ENCODE measurements around the gene DYNLT1. TPM values are rescaled to one million over a fixed set of nuclear protein-coding genes. Genes with fewer than 3 reads are reported as not detected.
"Not testable (repeated sequence)": the region's sequence is repeated elsewhere in the genome, so short reads cannot be mapped to it uniquely, and the experiment has no call there.

DYNLT1 gene
- total RNA-seq, 2 donors from 2014 or later: 87.2 to 107 TPM

DNA sequence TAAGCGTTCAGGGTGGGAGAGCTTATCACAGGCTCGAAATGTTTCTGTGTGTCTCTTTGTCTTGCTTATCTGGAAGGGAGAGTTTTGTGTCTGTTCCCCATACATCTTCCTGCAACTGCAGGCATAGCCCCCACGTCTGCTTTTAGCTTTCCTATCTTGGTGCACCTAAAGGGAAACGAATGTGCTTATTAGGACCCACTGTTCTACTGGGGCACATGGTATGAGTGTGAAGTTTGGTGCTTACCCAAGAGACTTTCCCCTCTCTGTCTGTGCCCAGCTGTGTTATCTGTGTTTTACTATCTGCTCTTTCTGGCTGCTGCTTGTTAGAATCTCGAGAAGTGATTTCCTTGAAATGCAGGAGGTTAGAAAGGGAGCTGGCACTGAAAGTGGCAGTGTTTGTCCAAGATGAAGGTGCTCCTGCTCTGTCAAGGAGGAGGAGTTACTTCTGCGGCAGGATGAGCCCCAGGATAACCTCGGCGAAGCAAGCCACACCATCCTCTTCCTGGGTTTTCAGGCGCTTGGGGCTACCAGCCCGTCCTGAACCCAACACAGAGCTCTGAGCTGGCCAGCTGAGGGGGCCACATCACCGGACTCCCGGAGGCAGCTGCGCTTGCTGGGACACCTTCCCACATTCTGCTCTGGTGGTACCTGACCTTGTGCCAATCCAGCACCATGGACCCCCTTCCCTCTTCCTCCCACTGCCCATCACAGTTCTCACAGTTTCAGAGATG is 23.4 kb downstream of the DYNLT1 start:
- H3K9me3 ChIP-seq (ENCODE audit: control insufficient read depth, low read length, poor library complexity, severe bottlenecking): no peaks in the 10 kb centered on the region
- H3K4me3 Mint-ChIP-seq: no peak overlapping the region
- no peaks in the 10 kb centered on the region for H3K27me3 Mint-ChIP-seq
- DNase-seq (no peak), ATAC-seq (no peak)
- peaks cover 18% of the 10 kb centered on the region for H3K36me3 Mint-ChIP-seq (ENCODE audit: low read depth)
- H3K4me1 Mint-ChIP-seq: peaks cover 23% of the 10 kb centered on the region
- H3K27ac Mint-ChIP-seq: no peak overlapping the region

DNA sequence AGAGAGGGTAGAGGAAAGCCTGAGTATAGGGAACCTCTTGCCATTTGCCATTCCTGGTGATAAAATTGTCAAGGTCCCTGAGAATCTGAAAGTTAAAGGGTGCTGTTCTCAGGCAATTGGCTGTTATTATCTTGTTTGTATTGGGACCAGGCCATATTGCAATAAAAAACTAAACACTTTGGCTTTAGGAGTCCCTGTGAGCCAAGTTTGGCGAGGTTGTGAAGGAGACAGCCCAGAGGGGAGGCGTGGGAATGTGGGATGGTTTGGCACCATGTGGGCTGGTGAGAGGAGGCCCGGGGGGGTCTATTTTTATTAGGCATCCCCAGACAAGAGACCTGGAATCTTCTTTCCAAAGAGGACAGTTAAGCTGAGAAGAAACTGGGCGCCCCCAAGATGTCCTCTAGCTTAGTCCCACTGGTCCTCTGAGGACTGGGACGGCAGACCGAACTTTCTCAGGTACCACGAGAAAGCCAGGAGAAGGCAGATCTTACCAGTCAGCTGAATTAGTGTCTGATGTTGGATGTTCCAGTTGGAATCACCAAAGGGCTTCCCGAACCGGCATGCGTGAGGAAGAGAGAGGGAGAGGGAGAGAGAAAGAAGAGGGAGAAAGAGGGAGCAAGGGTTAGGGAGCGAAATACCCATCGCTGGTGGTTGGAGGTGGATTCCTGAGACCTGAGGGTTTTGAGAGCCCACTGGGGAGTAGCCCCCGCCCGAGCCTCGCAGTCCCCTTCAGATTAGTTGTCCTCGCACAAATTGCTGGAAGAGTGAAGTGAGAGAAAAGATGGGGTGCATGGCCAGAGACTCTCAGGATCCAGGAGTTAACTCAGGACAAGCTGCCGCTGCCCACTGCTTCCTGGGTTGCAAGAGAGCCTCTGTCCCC is 24.4 kb downstream of the DYNLT1 start:
- DNase-seq: no peak
- no peak overlapping the region for H3K4me3 Mint-ChIP-seq
- H3K27ac Mint-ChIP-seq: peak overlapping the region; percentile 88

DNA sequence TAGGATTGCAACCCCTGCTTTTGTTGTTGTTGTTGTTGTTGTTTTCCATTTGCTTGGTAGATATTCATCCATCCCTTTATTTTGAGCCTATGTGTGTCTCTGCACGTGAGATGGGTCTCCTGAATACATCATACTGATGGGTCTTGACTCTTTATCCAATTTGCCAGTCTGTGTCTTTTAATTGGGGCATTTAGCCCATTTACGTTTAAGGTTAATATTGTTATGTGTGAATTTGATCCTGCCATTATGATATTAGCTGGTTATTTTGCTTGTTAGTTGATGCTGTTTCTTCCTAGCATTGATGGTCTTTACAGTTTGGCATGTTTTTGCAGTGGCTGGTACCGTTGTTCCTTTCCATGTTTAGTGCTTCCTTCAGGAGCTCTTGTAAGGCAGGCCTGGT is 26.3 kb downstream of the DYNLT1 start:
- not testable (repeated sequence) for DNase-seq; H3K4me3 Mint-ChIP-seq; H3K9me3 ChIP-seq (ENCODE audit: control insufficient read depth, low read length, poor library complexity, severe bottlenecking); ATAC-seq; H3K27me3 Mint-ChIP-seq
- Mint-ChIP-seq H3K4me1 (peaks cover 23% of the 10 kb centered on the region), H3K27ac (peak overlapping the region; percentile 88), H3K36me3 (ENCODE audit: low read depth) (peaks cover 14% of the 10 kb centered on the region)

More for the DNA sequence above, 24.4 kb downstream of the DYNLT1 start:
- no peak for ATAC-seq
- H3K27me3 Mint-ChIP-seq: no peaks in the 10 kb centered on the region
- peaks cover 23% of the 10 kb centered on the region for H3K4me1 Mint-ChIP-seq
- peaks cover 15% of the 10 kb centered on the region for H3K36me3 Mint-ChIP-seq (ENCODE audit: low read depth)
- no peaks in the 10 kb centered on the region for H3K9me3 ChIP-seq (ENCODE audit: control insufficient read depth, low read length, poor library complexity, severe bottlenecking)

DNA sequence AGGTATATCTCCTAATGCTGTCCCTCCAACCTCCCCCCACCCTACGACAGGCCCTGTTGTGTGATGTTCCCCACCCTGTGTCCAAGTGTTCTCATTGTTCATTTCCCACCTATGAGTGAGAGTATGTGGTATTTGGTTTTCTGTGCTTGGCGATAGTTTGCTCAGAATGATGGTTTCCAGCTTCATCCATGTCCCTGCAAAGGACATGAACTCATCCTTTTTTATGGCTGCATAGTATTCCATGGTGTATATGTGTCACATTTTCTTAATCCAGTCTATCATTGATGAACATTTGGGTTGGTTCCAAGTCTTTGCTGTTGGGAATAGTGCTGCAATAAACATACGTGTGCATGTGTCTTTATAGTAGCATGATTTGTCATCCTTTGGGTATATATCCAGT is 29.9 kb downstream of the DYNLT1 start:
- ATAC-seq; DNase-seq; H3K27me3 Mint-ChIP-seq; H3K27ac Mint-ChIP-seq; H3K4me3 Mint-ChIP-seq; H3K9me3 ChIP-seq (ENCODE audit: control insufficient read depth, low read length, poor library complexity, severe bottlenecking): not testable (repeated sequence)
- peaks cover 25% of the 10 kb centered on the region for H3K4me1 Mint-ChIP-seq
- H3K36me3 Mint-ChIP-seq (ENCODE audit: low read depth): peaks cover 13% of the 10 kb centered on the region

DNA sequence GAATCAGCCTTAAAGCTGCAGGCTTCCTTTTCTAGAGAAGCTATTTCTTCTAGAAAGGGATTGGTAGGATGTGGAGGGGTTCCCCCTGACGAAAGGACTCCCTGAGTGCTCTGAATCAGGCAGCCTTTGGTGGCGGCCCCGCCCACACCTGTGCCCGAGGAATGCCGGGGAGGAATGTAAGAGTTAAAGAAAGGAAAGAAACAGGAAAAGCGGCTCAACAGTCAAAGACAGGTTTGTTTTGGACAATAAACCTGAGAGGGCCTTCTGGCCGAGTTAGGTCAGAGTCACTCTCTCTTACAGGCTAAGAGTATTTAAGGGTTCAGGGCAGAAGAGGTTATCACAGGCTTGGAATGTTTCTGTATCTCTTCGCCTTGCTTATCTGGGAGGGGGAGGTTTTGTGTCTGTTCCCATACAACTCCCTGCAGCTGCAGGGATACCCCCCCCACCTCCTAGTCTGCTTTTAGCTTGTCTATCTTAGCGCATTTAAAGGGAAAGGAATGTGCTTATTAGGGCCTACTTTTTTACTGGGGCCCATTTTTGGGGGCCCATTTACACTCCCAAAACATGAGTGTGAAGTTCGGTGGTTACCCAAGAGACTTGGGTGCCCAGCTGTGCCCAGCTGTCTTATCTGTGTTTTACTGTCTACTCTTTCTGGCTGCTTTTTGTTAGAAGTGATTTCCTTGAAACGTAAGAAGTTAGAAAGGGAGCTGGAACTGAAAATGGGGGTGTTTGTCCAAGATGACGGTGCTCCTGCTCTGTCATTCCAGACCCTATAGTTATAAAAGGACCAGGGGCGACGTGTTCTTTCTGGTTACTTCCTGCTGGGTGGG is 32.8 kb downstream of the DYNLT1 start:
- H3K4me3 Mint-ChIP-seq: no peak overlapping the region
- peak overlapping the region; percentile 79 for H3K27ac Mint-ChIP-seq
- DNase-seq: no peak
- no peaks in the 10 kb centered on the region for H3K27me3 Mint-ChIP-seq
- no peak for ATAC-seq
- no peaks in the 10 kb centered on the region for H3K9me3 ChIP-seq (ENCODE audit: control insufficient read depth, low read length, poor library complexity, severe bottlenecking)
- H3K4me1 Mint-ChIP-seq: peaks cover 4% of the 10 kb centered on the region
- peaks cover 4% of the 10 kb centered on the region for H3K36me3 Mint-ChIP-seq (ENCODE audit: low read depth)

DNA sequence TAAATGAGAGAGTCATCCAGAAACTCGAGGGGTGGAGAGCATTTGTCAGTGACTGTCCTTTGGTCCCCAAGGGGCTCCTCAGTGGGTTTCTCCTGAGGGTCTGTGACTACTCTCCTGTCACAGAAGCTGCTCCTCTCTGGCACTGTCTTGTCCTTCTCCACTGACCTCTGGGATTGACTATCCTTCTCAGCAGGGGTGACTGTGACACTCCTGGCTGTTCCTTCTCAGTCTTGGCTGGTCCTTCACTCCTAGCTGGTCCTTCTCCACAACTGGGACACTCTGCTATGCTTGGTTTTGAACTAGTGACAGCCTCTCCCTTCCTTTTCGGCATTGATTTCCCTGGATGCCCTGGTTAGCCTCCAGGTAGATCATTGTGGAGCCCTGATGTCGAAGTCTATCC is 33.5 kb downstream of the DYNLT1 start:
- Mint-ChIP-seq H3K4me3 (no peak overlapping the region), H3K4me1 (peaks cover 4% of the 10 kb centered on the region), H3K36me3 (ENCODE audit: low read depth) (peaks cover 4% of the 10 kb centered on the region), H3K27me3 (no peaks in the 10 kb centered on the region), H3K27ac (peak overlapping the region; percentile 79)
- H3K9me3 ChIP-seq (ENCODE audit: control insufficient read depth, low read length, poor library complexity, severe bottlenecking): no peaks in the 10 kb centered on the region
- no peak for DNase-seq
- ATAC-seq: no peak

DNA sequence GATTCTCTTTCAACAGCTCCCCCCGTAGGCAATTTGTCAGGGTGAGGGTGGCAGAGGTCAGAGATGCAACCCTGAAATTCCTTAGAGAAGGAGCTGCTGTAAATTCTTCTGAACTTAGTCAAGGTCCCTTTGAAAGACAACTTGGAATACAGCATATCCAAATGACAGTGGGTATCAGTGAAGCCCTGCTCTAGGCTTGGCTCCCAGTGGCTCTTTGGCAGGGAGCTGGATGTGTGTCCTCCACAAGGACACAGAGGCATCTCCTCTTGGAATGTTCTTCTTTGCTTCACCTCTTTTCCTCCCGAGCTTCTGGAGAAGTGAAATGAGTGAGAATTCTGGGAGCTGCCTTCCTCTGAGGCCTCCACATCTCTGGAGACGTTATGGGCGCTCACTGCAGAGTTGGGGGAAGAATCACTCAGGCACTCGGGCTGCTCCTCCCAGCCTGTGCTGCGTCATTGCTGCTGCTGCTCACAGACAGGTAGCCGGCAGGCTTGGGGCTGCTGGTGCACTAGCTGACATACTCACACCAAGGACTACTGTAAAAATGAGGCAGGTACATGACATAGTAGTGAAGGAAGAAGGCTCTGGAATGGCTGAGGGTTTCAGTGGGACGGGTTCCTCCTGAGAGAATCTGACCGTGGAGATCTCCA is 34.1 kb downstream of the DYNLT1 start:
- Mint-ChIP-seq H3K27ac (no peak overlapping the region), H3K36me3 (ENCODE audit: low read depth) (peaks cover 4% of the 10 kb centered on the region)

DNA sequence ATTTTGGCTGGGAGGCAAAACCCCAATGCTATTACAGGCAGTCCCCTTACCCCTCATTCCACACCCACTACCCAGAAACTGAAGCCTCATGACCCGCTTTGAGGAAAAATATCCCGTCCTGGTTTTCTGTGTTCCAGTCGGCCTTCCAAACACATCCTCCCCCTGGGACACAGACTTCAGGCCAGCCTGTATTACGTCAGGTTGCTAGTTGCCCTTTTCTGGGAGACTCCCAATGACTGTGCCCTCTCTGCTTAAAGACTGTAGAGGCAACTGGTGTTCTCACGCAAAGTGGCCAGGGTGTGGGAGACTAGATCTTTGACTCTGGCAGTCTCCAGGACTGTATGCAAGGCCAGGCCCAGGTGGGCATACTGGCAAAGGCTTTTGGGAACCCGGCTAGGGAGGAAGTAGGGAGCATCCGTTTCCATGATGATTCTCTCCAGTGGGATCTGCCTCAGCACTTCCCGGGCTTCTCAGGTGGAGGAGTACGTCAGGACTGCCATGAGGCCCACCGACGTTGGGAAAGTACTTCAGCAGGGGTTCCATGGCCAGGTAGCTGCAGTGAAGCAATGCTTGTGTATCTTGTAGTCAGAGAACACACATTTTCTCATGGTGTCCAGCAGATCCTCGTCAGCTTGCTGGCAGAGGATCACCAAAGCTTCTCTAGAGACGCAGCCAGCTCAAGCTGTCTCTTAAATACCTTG is 34.9 kb downstream of the DYNLT1 start:
- no peak overlapping the region for H3K27ac Mint-ChIP-seq
- H3K27me3 Mint-ChIP-seq: no peaks in the 10 kb centered on the region
- H3K36me3 Mint-ChIP-seq (ENCODE audit: low read depth): peaks cover 2% of the 10 kb centered on the region
- no peaks in the 10 kb centered on the region for H3K9me3 ChIP-seq (ENCODE audit: control insufficient read depth, low read length, poor library complexity, severe bottlenecking)
- no peak for DNase-seq
- no peak overlapping the region for H3K4me3 Mint-ChIP-seq
- ATAC-seq: no peak
- peaks cover 4% of the 10 kb centered on the region for H3K4me1 Mint-ChIP-seq

More for the DNA sequence above, 34.1 kb downstream of the DYNLT1 start:
- Mint-ChIP-seq H3K4me3 (no peak overlapping the region), H3K4me1 (peaks cover 4% of the 10 kb centered on the region), H3K27me3 (no peaks in the 10 kb centered on the region)
- DNase-seq: no peak
- no peak for ATAC-seq
- no peaks in the 10 kb centered on the region for H3K9me3 ChIP-seq (ENCODE audit: control insufficient read depth, low read length, poor library complexity, severe bottlenecking)

DNA sequence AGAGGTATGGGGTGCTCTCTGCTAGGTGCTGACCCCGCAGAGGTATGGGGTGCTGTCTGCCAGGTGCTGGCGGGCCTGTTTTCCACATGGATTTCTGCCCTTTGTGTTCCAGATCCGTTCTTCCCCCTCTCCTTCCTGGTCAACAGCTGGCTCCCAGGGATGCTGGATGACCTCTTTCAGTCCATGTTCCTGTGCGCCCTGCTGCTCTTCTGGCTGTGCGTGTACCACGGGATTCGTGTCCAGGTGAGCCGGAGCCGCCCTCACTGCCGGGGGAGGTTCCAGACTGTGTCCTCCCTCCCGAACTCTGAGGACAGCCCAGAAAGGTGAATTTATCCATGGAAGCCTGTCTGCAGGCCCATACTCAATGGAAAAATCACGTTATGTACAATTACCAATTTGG is 36.3 kb downstream of the DYNLT1 start:
- Mint-ChIP-seq H3K4me3 (no peak overlapping the region), H3K4me1 (peaks cover 12% of the 10 kb centered on the region), H3K36me3 (ENCODE audit: low read depth) (peaks cover 8% of the 10 kb centered on the region), H3K27me3 (no peaks in the 10 kb centered on the region), H3K27ac (peak overlapping the region; percentile 62)
- DNase-seq: no peak
- H3K9me3 ChIP-seq (ENCODE audit: control insufficient read depth, low read length, poor library complexity, severe bottlenecking): no peaks in the 10 kb centered on the region
- no peak for ATAC-seq

DNA sequence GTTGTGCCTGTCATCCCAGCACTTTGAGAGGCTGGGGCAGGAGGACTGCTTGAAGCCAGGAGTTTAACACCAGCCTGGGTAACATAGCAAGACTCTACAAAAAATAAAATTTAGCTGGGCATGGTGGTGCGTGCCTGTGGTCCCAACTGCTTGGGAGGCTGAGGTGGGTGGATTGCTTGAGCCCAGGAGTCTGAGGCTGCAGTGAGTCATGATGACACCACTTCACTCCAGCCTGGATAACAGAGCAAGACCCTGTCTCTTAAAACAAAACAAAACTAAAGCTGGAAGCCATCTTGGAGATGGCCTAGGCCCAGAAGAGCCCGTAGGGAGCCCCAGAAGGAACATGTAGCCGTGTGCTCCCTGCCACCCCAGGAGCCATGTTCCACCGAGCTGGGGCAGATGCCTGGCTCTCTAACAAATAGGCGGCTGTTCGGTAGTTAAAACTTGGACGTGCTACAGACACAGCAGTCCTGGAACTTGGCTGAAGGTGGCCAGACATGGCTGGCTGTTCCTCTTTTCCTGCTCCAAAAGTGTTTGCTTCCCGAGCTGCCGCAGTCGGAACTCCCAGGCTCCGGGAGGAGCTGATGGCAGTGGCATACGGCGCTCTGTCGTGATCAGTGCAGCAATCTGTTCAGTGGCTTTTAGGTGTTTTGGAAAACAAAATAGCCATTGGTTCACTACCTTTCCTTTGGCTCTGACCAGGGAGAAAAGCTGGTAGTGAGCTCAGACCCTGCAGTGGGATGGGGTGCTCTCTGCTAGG is 37.0 kb downstream of the DYNLT1 start:
- H3K9me3 ChIP-seq (ENCODE audit: control insufficient read depth, low read length, poor library complexity, severe bottlenecking): no peaks in the 10 kb centered on the region
- H3K4me1 Mint-ChIP-seq: peaks cover 12% of the 10 kb centered on the region
- no peaks in the 10 kb centered on the region for H3K27me3 Mint-ChIP-seq
- DNase-seq (no peak), ATAC-seq (no peak)
- H3K36me3 Mint-ChIP-seq (ENCODE audit: low read depth): peaks cover 8% of the 10 kb centered on the region
- no peak overlapping the region for H3K4me3 Mint-ChIP-seq
- H3K27ac Mint-ChIP-seq: peak overlapping the region; percentile 62

DNA sequence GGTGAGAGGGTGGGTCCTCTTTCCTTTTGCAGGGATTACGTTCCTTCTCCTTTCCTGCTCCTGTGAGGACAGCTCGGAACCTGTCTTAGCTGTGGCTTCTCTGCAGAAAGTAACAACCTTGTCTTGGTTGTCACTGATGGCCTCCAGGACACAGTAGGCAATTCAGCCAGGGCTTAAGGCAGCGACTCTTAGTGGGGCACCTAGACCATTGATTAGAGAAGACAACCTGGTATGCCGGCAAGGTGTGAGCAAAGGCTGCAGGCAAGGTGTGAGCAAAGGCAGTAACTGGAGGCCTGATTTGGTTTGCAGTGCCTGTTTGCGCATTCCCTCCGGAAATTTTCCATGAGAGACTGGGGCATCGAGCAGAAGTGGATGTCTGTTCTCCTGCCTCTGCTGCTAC is 37.6 kb downstream of the DYNLT1 start:
- ATAC-seq (no peak), DNase-seq (no peak)
- H3K4me3 Mint-ChIP-seq: no peak overlapping the region
- H3K4me1 Mint-ChIP-seq: peaks cover 14% of the 10 kb centered on the region
- no peak overlapping the region for H3K27ac Mint-ChIP-seq
- peaks cover 9% of the 10 kb centered on the region for H3K36me3 Mint-ChIP-seq (ENCODE audit: low read depth)
- no peaks in the 10 kb centered on the region for H3K9me3 ChIP-seq (ENCODE audit: control insufficient read depth, low read length, poor library complexity, severe bottlenecking)
- no peaks in the 10 kb centered on the region for H3K27me3 Mint-ChIP-seq

DNA sequence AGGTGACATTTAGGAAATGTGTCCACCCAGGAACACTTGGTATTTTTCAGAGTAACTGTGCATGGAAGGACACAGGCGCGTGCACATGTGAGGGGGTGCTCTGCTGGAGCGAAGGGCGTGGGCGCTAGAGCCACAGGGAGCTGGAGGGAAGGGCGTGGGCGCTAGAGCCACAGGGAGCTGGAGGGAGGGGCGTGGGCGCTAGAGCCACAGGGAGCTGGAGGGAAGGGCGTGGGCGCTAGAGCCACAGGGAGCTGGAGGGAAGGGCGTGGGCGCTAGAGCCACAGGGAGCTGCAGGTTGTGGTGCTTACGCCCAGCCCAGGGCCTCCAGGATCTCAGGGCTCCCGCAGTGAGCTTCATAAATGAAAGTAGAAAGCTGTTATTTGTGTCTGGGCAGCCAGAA is 38.5 kb downstream of the DYNLT1 start:
- not testable (repeated sequence) for DNase-seq; ATAC-seq; H3K27me3 Mint-ChIP-seq; H3K9me3 ChIP-seq (ENCODE audit: control insufficient read depth, low read length, poor library complexity, severe bottlenecking); H3K4me3 Mint-ChIP-seq; H3K36me3 Mint-ChIP-seq (ENCODE audit: low read depth)
- H3K4me1 Mint-ChIP-seq: peaks cover 10% of the 10 kb centered on the region
- peak overlapping the region; percentile 79 for H3K27ac Mint-ChIP-seq

Data from T-helper 17 cell (primary cell).